ENCODE data around the gene TMPO.
"Not testable (repeated sequence)": the region's sequence is repeated elsewhere in the genome, so short reads cannot be mapped to it uniquely, and the experiment has no call there.

- TF ChIP-seq BACH1 (IDR thresholded peaks at IDR 0.05; ENCODE audit: borderline replicate concordance); ZNF274 (IDR thresholded peaks at IDR 0.05; ENCODE audit: insufficient read depth, insufficient read length); SIN3A (IDR thresholded peaks at IDR 0.05; ENCODE audit: low read depth, low read length); KLF5 (IDR thresholded peaks at IDR 0.05; ENCODE audit: partially characterized antibody); TCF3 (IDR thresholded peaks at IDR 0.05; ENCODE audit: borderline replicate concordance, insufficient read depth, low read depth, low read length); SIX5 (IDR thresholded peaks at IDR 0.05; ENCODE audit: low read depth, low read length, severe bottlenecking); EGR1 (IDR thresholded peaks at IDR 0.05; ENCODE audit: borderline replicate concordance in 1 of 2, low read depth in 2 of 2, low read length in 2 of 2); MEF2A (IDR thresholded peaks at IDR 0.05; ENCODE audit: insufficient read depth, low read depth, low read length); SMC3 (IDR thresholded peaks at IDR 0.05; ENCODE audit: borderline replicate concordance, low read length): not testable (repeated sequence)
- TF ChIP-seq, protein P1, sequence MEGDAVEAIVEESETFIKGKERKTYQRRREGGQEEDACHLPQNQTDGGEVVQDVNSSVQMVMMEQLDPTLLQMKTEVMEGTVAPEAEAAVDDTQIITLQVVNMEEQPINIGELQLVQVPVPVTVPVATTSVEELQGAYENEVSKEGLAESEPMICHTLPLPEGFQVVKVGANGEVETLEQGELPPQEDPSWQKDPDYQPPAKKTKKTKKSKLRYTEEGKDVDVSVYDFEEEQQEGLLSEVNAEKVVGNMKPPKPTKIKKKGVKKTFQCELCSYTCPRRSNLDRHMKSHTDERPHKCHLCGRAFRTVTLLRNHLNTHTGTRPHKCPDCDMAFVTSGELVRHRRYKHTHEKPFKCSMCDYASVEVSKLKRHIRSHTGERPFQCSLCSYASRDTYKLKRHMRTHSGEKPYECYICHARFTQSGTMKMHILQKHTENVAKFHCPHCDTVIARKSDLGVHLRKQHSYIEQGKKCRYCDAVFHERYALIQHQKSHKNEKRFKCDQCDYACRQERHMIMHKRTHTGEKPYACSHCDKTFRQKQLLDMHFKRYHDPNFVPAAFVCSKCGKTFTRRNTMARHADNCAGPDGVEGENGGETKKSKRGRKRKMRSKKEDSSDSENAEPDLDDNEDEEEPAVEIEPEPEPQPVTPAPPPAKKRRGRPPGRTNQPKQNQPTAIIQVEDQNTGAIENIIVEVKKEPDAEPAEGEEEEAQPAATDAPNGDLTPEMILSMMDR (IDR thresholded peaks at IDR 0.05 in 2 of 3, conservative IDR thresholded peaks at IDR 0.05 in 1 of 3; ENCODE audit: control insufficient read depth in 2 of 3, extremely low read depth in 1 of 3, insufficient read depth in 1 of 3, low read depth in 3 of 3, low read length in 3 of 3) = not testable (repeated sequence)
These were observed 61.4 kb downstream of the TMPO start for GRCh38 chr12:98576795-98577194.

All from GM12878 (cell line).